OCI-LY3 (cell line): ENCODE data around the gene ZMAT1.

Experiments used
- CTCF ChIP-seq: fragments of 200-600, 300-600 bp; sonication (generic); IDR thresholded peaks from 2 replicates; pipeline ENCODE4 v1.5.1; 2014; ENCODE audit warnings: antibody characterized with exemption, low read length, low read depth
- EZH2phosphoT487 ChIP-seq: fragments of 200-600 bp; shearing (Covaris generic); IDR thresholded peaks from 2 replicates; pipeline ENCODE4 v1.6.1; 2018; ENCODE audit warnings: antibody characterized with exemption, mixed run types, low read depth

- TF ChIP-seq CTCF (no peak), EZH2phosphoT487 (no peak)
Measured at GRCh38 chrX:101918751-101919150, 13.1 kb downstream of the ZMAT1 start.
